Chondrocyte (in vitro differentiated cells): ENCODE data around the gene DDX60. TPM values are rescaled to one million over a fixed set of nuclear protein-coding genes. Genes with fewer than 3 reads are reported as not detected.

Experiments used
- DNase-seq: peaks from one replicate; pipeline ENCODE4 v3.0.0; 2021; ENCODE audit warnings: mixed read lengths, low spot score
- H3K27ac Mint-ChIP-seq: one replicate; pipeline ENCODE4 v1.8.0; 2021; ENCODE audit warnings: mild to moderate bottlenecking, moderate library complexity, mixed read lengths; ENCODE audit not compliant: unreplicated experiment
- H3K27me3 Mint-ChIP-seq: 2 replicates; pipeline ENCODE4 v1.8.0; 2021; ENCODE audit warnings: low read depth, mixed read lengths
- H3K36me3 Mint-ChIP-seq: 2 replicates; pipeline ENCODE4 v1.8.0; 2021; ENCODE audit warnings: low read depth, mixed read lengths
- H3K4me1 Mint-ChIP-seq: 2 replicates; pipeline ENCODE4 v1.8.0; 2021; ENCODE audit warnings: low read depth, mild to moderate bottlenecking, mixed read lengths
- H3K4me3 Mint-ChIP-seq: one replicate; pipeline ENCODE4 v1.8.0; 2021; ENCODE audit warnings: mild to moderate bottlenecking, moderate library complexity, mixed read lengths; ENCODE audit not compliant: unreplicated experiment
- H3K9me3 Mint-ChIP-seq: 2 replicates; pipeline ENCODE4 v1.8.0; 2021; ENCODE audit warnings: low read depth, mixed read lengths
- total RNA-seq: library from RNA; stranded (reverse); gene quantifications from 3 replicates; pipeline ENCODE4 v1.2.1, GENCODE V29; 2021
- TF ChIP-seq, protein P1 (sequence below): fragments of 200-600 bp; sonication (generic); IDR thresholded peaks from 2 replicates; pipeline ENCODE4 v1.5.0; 2021; ENCODE audit warnings: antibody characterized with exemption, mild to moderate bottlenecking, moderate library complexity

The DDX60 gene
- total RNA-seq, 1 donor from 2014 or later, result 5.9 TPM

DNA sequence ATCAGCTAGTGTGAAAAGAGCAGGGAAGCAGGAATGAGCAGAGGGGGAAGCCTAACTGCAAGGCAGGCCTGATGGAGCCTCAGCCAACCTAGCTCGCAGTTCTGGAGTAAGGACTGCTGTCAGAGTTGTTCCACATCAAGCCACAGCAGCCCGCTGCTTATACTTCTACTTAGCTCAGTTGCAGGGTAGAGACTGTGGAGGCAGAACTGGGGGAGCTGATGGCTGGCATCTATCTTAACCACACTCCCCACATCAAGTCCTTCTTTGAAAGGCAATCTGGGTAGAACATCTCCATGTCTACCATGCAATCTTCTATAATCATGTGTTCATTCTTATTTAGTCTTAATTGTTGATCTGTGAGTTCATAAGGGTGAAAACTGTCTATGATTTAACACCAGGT is 46.1 kb downstream of the DDX60 start:
- H3K27ac Mint-ChIP-seq, result no peak overlapping the region
- H3K27me3 Mint-ChIP-seq, result no peaks in the 10 kb centered on the region
- TF ChIP-seq, protein P1, sequence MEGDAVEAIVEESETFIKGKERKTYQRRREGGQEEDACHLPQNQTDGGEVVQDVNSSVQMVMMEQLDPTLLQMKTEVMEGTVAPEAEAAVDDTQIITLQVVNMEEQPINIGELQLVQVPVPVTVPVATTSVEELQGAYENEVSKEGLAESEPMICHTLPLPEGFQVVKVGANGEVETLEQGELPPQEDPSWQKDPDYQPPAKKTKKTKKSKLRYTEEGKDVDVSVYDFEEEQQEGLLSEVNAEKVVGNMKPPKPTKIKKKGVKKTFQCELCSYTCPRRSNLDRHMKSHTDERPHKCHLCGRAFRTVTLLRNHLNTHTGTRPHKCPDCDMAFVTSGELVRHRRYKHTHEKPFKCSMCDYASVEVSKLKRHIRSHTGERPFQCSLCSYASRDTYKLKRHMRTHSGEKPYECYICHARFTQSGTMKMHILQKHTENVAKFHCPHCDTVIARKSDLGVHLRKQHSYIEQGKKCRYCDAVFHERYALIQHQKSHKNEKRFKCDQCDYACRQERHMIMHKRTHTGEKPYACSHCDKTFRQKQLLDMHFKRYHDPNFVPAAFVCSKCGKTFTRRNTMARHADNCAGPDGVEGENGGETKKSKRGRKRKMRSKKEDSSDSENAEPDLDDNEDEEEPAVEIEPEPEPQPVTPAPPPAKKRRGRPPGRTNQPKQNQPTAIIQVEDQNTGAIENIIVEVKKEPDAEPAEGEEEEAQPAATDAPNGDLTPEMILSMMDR, result no peak
- H3K4me1 Mint-ChIP-seq, result peaks cover 3% of the 10 kb centered on the region
- H3K36me3 Mint-ChIP-seq, result peaks cover 14% of the 10 kb centered on the region
- no peaks in the 10 kb centered on the region for H3K9me3 Mint-ChIP-seq
- no peak overlapping the region for H3K4me3 Mint-ChIP-seq
- DNase-seq, result no peak

- H3K27ac Mint-ChIP-seq, result no peak overlapping the region
- peaks cover 11% of the 10 kb centered on the region for H3K4me1 Mint-ChIP-seq
- peaks cover 17% of the 10 kb centered on the region for H3K36me3 Mint-ChIP-seq
- TF ChIP-seq, protein P1, result no peak
- H3K4me3 Mint-ChIP-seq, result no peak overlapping the region
- no peaks in the 10 kb centered on the region for H3K9me3 Mint-ChIP-seq
- no peak for DNase-seq
- no peaks in the 10 kb centered on the region for H3K27me3 Mint-ChIP-seq
Measured at GRCh38 chr4:168269896-168270295, 48.7 kb downstream of the DDX60 start.

- Mint-ChIP-seq H3K9me3 (no peaks in the 10 kb centered on the region), H3K4me3 (no peak overlapping the region), H3K4me1 (peaks cover 8% of the 10 kb centered on the region), H3K27ac (no peak overlapping the region), H3K36me3 (peaks cover 10% of the 10 kb centered on the region), H3K27me3 (no peaks in the 10 kb centered on the region)
- DNase-seq, result no peak
- TF ChIP-seq, protein P1, result no peak
Measured at GRCh38 chr4:168265327-168265726, 53.2 kb downstream of the DDX60 start.

DNA sequence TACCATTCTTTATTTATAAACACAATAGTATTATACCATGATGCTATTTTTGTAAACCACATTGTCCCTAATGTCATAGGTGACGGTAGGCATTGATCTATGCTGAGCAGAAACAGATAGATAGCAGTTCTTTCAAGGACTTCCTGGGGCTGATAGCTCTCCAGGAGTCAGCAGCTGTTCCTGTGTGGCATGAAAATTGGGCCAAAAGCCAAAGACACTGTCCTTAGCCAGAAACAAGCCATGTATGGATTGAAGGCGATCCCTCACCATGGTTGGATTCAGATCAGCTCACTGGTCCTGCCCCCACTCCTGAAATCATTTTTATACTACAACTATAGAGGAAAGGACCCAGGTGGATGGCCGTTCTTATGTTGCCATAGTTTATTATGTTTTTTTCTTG is 53.6 kb downstream of the DDX60 start:
- no peaks in the 10 kb centered on the region for H3K27me3 Mint-ChIP-seq

DNA sequence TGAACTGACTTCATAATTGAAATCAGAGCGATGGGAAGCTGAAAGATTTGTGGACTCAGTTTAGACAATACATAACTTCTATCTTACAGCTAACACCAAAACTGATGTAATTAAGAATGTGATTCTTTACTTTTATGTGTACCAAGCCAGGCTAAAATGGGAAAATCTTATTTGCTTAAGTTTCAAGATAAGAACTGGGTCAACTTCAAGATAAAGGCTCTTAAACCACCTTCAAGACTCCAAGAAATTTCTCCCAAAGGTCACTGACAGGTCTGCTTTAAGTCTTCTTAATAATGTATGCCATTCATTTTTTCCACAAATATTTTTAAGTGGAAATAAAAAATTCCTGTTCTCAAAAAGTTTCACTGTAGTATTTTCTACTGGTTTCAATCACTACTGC is 55.5 kb downstream of the DDX60 start:
- peaks cover 4% of the 10 kb centered on the region for H3K9me3 Mint-ChIP-seq
- TF ChIP-seq, protein P1, result no peak
- H3K27ac Mint-ChIP-seq, result no peak overlapping the region
- H3K4me1 Mint-ChIP-seq, result peaks cover 11% of the 10 kb centered on the region
- H3K36me3 Mint-ChIP-seq, result peaks cover 7% of the 10 kb centered on the region
- H3K4me3 Mint-ChIP-seq, result no peak overlapping the region
- no peak for DNase-seq
- H3K27me3 Mint-ChIP-seq, result no peaks in the 10 kb centered on the region

More for the DNA sequence above, 53.6 kb downstream of the DDX60 start:
- Mint-ChIP-seq H3K9me3 (no peaks in the 10 kb centered on the region), H3K27ac (no peak overlapping the region), H3K36me3 (peaks cover 10% of the 10 kb centered on the region), H3K4me1 (peaks cover 8% of the 10 kb centered on the region), H3K4me3 (no peak overlapping the region)
- TF ChIP-seq, protein P1, result no peak
- DNase-seq, result no peak
